DND-41 (cell line): ENCODE data around the gene ADGRD2.

Experiments used
- CTCF ChIP-seq: IDR thresholded peaks from 2 replicates; pipeline ENCODE4 v1.5.1; 2012; ENCODE audit warnings: borderline replicate concordance, low read length, moderate library complexity, mild to moderate bottlenecking; ENCODE audit not compliant: poor library complexity, severe bottlenecking; ENCODE audit errors: extremely low read depth
- EZH2 ChIP-seq: IDR thresholded peaks from 3 replicates; pipeline ENCODE4 v1.6.1; 2012; ENCODE audit warnings: borderline replicate concordance, low read depth, mild to moderate bottlenecking, moderate library complexity, low read length, inconsistent platforms; ENCODE audit not compliant: severe bottlenecking

DNA sequence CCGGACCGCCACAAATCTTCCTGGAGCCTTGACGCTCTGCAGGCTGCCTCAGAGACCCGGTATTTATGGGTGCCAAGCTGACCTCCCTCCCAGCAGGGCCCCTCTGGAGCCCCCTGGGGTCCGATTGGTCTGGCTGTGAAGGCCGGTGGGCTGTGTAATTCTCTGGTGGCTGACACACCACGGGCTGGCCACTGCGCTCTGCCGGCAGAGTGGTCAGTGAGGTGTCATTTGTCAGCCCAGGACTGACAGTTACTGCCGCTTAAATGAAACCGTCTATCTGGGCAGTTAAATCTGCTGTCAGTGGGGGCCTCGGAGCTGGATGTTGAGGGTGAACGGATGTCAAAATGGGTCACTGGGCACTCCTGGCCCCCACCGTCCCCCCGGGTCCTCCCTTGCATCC is 46.2 kb downstream of the ADGRD2 start:
- TF ChIP-seq CTCF (no peak), EZH2 (no peak)
